Lung (tissue), 12 donors: Measurements from ENCODE around the gene TC2N. TPM values are rescaled to one million over a fixed set of nuclear protein-coding genes. Genes with fewer than 3 reads are reported as not detected.

Experiments
- ATAC-seq: fragments of 200-7000 bp; cut with Tn5 transposase; one replicate; pipeline ENCODE4 v1.9.1; 2020; ENCODE audit warnings: moderate number of reproducible peaks; ENCODE audit not compliant: insufficient read depth, low FRiP score
- DNase-seq, 3 donors: peaks; one replicate each; pipeline ENCODE4 v3.0.0-alpha.2; 2013 to 2017
- H3K27ac ChIP-seq, 2 donors: one replicate each; pipeline ENCODE4 v1.5.1; 2013; ENCODE audit warnings: mild to moderate bottlenecking in 2 of 2, moderate library complexity in 2 of 2, control low read depth in 1 of 2, inconsistent platforms in 1 of 2, low read depth in 1 of 2, low read length in 1 of 2
- H3K27me3 ChIP-seq, 3 donors: one replicate each; pipeline ENCODE4 v1.5.1; 2013; ENCODE audit warnings: low read length in 2 of 3; ENCODE audit not compliant: control insufficient read depth in 3 of 3, insufficient read depth in 3 of 3
- H3K36me3 ChIP-seq, 4 donors: one replicate each; pipeline ENCODE4 v1.5.1; 2013; ENCODE audit warnings: low read length in 4 of 4, mild to moderate bottlenecking in 1 of 4, moderate library complexity in 1 of 4; ENCODE audit not compliant: control insufficient read depth in 4 of 4, insufficient read depth in 4 of 4
- H3K4me1 ChIP-seq, 5 donors: one replicate each; pipeline ENCODE4 v1.5.1; 2013; ENCODE audit warnings: low read length in 5 of 5, mild to moderate bottlenecking in 2 of 5, moderate library complexity in 1 of 5; ENCODE audit not compliant: control insufficient read depth in 5 of 5, insufficient read depth in 5 of 5
- H3K4me3 ChIP-seq: one replicate; pipeline ENCODE4 v1.5.1; 2013; ENCODE audit warnings: mild to moderate bottlenecking, control low read depth, moderate library complexity
- H3K9ac ChIP-seq, 2 donors: one replicate each; pipeline ENCODE4 v1.5.1; 2013; ENCODE audit warnings: low read length in 2 of 2, control low read depth in 1 of 2; ENCODE audit not compliant: insufficient read depth in 1 of 2
- H3K9me3 ChIP-seq, 4 donors: one replicate each; pipeline ENCODE4 v1.5.1; 2013; ENCODE audit warnings: low read length in 3 of 4, mild to moderate bottlenecking in 1 of 4, moderate library complexity in 1 of 4; ENCODE audit not compliant: control insufficient read depth in 4 of 4, insufficient read depth in 3 of 4
- WGBS, 2 donors: extraction: QIAGEN DNeasy Blood & Tissue Kit; methylation state at CpG; one replicate each; pipeline ENCODE4 v1.1.7; 2013; 5-methylcytosine and 5-hydroxymethylcytosine counted together
- polyA plus RNA-seq, 2 donors: library from polyadenylated mRNA; stranded (reverse); fragments of 200-250 nt; gene quantifications; one replicate each; pipeline ENCODE4 v1.2.1, GENCODE V29; 2013
- total RNA-seq, 2 donors: library from RNA; depleted of rRNA in 1 of 2; stranded (reverse); fragments of >200 nt in 1 of 2; gene quantifications; one replicate each; pipeline ENCODE4 v1.2.1, GENCODE V29; 2014 to 2021
- TF ChIP-seq, protein P1 (sequence below): IDR thresholded peaks from 2 replicates; pipeline ENCODE4 v1.5.1; 2012; ENCODE audit warnings: mild to moderate bottlenecking; ENCODE audit errors: control extremely low read depth, extremely low read depth
- donor health status: control.
- donor health status: control.
- donor health status: Bipolar disorder and iron deficiency.
- donor health status: healthy.
- donor health status: DM: yes; HTN: yes; CAD: no.

TC2N gene
- total and polyA plus RNA-seq, 4 donors: 20.4 to 128 (median 43.9) TPM

DNA sequence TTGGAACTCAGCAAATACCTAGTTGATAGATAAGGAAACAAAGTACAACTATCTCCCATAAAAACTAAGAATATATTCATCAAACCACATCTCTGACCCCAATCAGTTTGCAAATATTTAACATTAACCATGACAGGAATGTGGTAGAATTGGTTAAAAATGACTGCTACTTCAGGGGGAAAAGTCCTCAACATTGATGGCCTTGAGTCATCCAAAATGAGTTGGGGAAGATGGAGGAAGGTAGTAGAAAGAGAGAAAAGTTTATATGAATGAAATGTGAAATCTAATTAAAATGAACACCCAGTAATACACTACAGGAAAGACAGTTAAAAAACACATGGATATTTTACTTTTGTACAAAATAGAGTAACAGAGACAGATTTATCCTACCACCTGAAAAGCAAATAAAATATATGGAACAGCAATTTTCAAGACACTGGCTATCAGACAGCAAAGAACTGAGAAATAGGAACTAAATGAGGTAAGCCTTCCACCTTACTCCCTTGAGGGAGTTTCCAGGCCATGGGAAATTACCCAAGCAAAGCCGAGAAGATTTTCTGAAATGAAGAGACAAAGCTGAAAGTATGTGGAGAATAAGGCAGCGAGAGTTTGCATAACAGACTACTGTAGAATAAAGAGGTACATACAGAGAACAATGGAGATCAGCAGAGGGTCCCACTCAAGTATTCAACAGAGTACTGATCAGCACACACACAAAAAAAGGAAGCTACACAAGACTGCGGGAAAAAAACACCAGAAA is 49.6 kb downstream of the TC2N start:
- no peak for ATAC-seq
- H3K9ac ChIP-seq: no peak overlapping the region
- TF ChIP-seq, protein P1, sequence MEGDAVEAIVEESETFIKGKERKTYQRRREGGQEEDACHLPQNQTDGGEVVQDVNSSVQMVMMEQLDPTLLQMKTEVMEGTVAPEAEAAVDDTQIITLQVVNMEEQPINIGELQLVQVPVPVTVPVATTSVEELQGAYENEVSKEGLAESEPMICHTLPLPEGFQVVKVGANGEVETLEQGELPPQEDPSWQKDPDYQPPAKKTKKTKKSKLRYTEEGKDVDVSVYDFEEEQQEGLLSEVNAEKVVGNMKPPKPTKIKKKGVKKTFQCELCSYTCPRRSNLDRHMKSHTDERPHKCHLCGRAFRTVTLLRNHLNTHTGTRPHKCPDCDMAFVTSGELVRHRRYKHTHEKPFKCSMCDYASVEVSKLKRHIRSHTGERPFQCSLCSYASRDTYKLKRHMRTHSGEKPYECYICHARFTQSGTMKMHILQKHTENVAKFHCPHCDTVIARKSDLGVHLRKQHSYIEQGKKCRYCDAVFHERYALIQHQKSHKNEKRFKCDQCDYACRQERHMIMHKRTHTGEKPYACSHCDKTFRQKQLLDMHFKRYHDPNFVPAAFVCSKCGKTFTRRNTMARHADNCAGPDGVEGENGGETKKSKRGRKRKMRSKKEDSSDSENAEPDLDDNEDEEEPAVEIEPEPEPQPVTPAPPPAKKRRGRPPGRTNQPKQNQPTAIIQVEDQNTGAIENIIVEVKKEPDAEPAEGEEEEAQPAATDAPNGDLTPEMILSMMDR: no peak
- WGBS, 2 donors: 78 to 79% methylated on average over 3 of the region's 3 CpGs
- DNase-seq: no peak
- H3K4me3 ChIP-seq: no peak overlapping the region
- H3K27me3 ChIP-seq: peaks cover 0 to 3% (median 2%) of the 10 kb centered on the region in 3 donors
- no peaks in the 10 kb centered on the region for H3K4me1 ChIP-seq
- no peaks in the 10 kb centered on the region for H3K36me3 ChIP-seq
- H3K9me3 ChIP-seq: peaks cover 0 to 11% (median 0%) of the 10 kb centered on the region in 4 donors
- H3K27ac ChIP-seq: no peak overlapping the region

DNA sequence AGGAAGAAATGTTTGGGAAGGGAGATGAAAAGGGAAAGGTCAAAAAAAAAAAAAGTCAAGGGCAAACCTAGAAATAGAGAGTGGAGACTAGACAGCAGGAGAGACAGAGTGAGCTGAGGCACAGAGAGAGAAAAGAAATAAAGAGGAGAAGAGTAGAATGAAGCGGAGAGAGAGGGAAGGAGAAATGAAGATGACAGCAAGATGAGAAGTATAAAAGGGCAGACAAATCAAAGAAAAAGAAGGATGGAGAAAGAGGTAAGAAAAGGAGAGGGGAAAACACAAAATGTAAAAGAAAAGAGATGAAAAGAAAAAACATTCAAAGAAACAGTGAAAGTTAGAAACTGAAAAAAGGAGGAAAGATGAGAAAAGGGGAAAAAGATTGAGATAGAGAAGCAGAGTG is 53.0 kb downstream of the TC2N start:
- H3K9ac ChIP-seq: no peak overlapping the region
- no peaks in the 10 kb centered on the region for H3K4me1 ChIP-seq
- TF ChIP-seq, protein P1: no peak
- ATAC-seq (no peak), DNase-seq (no peak)
- H3K4me3 ChIP-seq: no peak overlapping the region
- H3K27me3 ChIP-seq: peaks cover 0 to 3% (median 2%) of the 10 kb centered on the region in 3 donors
- H3K27ac ChIP-seq: no peak overlapping the region
- WGBS, 2 donors: 97 to 100% methylated on average over 1 of the region's 1 CpG
- peaks cover 0 to 11% (median 3%) of the 10 kb centered on the region in 4 donors for H3K9me3 ChIP-seq
- peaks cover 0 to 2% (median 0%) of the 10 kb centered on the region in 4 donors for H3K36me3 ChIP-seq

DNA sequence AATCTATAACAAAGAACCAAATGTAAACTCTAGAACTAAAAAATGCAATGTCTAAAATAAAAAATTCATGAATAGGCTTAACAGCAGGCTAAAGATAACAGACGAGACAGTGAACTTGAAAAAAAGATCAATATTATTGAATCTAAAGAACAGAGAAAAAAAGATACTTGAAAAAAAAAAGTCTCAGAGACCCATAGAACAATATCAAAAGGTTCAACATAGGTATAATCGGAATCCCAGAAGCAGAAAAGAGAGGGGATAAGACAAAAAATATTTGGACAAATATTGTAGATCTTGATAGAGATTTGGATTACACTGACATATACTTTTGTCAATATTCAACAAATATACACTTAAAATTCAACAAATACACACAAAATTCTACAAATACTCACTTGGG is 56.6 kb downstream of the TC2N start:
- Histone ChIP-seq H3K4me3 (no peak overlapping the region), H3K4me1 (no peaks in the 10 kb centered on the region), H3K36me3 (peaks cover 0 to 8% (median 0%) of the 10 kb centered on the region in 4 donors), H3K9ac (no peak overlapping the region), H3K9me3 (peaks cover 0 to 12% (median 6%) of the 10 kb centered on the region in 4 donors), H3K27me3 (peaks cover 0 to 3% (median 2%) of the 10 kb centered on the region in 3 donors), H3K27ac (no peak overlapping the region)
- DNase-seq (no peak), ATAC-seq (no peak)
- WGBS, 2 donors: 91 to 95% methylated on average over 2 of the region's 2 CpGs
- TF ChIP-seq, protein P1: no peak
